HepG2 (cell line): ENCODE measurements around the gene MFSD12. TPM values are rescaled to one million over a fixed set of nuclear protein-coding genes. Genes with fewer than 3 reads are reported as not detected.

ENCODE experiments used
- ARID2 ChIP-seq: sonication (generic); formaldehyde crosslinking; IDR thresholded peaks from 2 replicates; pipeline ENCODE4 v1.8.1; 2022; ENCODE audit warnings: mild to moderate bottlenecking, missing genetic modification reagents, borderline replicate concordance
- EEA1 ChIP-seq: sonication (generic); formaldehyde crosslinking; IDR thresholded peaks from 2 replicates; pipeline ENCODE4 v1.5.1; 2020; ENCODE audit warnings: mild to moderate bottlenecking, missing genetic modification reagents, borderline replicate concordance
- HCFC1 ChIP-seq: fragments of 150-350 bp; IDR thresholded peaks from 2 replicates; pipeline ENCODE4 v1.6.1; 2014; ENCODE audit warnings: low read depth, low read length
- MED1 ChIP-seq: sonication (generic); formaldehyde crosslinking; IDR thresholded peaks from 2 replicates; pipeline ENCODE4 v1.4.0; 2020; ENCODE audit warnings: missing genetic modification reagents
- NCOA2 ChIP-seq: sonication (generic); formaldehyde crosslinking; IDR thresholded peaks from 2 replicates; pipeline ENCODE4 v1.8.0; 2022; ENCODE audit warnings: inconsistent platforms
- RFXANK ChIP-seq: IDR thresholded peaks from 2 replicates; pipeline ENCODE4 v1.6.1; 2016
- SNAI1 ChIP-seq: sonication (generic); formaldehyde crosslinking; IDR thresholded peaks from 2 replicates; pipeline ENCODE4 v1.5.0; 2020; ENCODE audit warnings: mild to moderate bottlenecking, missing genetic modification reagents, borderline replicate concordance
- SYNCRIP ChIP-seq: fragments of 200-400 bp; formaldehyde crosslinking; IDR thresholded peaks from 2 replicates; pipeline ENCODE4 v1.6.1; 2018; ENCODE audit warnings: mild to moderate bottlenecking, low read depth, low read length; ENCODE audit not compliant: insufficient read depth
- THYN1 ChIP-seq: sonication (generic); formaldehyde crosslinking; IDR thresholded peaks from 2 replicates; pipeline ENCODE4 v1.8.1; 2023; ENCODE audit warnings: low read depth, mild to moderate bottlenecking, moderate library complexity, missing genetic modification reagents, borderline replicate concordance
- ZBTB38 ChIP-seq: sonication (generic); formaldehyde crosslinking; IDR thresholded peaks from 2 replicates; pipeline ENCODE4 v1.5.1; 2020; ENCODE audit warnings: mild to moderate bottlenecking, missing genetic modification reagents
- ZNF10 ChIP-seq: sonication (generic); formaldehyde crosslinking; IDR thresholded peaks from 2 replicates; pipeline ENCODE4 v1.4.0; 2020; ENCODE audit warnings: mild to moderate bottlenecking, low read depth, missing genetic modification reagents, borderline replicate concordance
- ZNF256 ChIP-seq: sonication (generic); formaldehyde crosslinking; conservative IDR thresholded peaks from 2 replicates; pipeline ENCODE4 v1.4.0; 2020; ENCODE audit warnings: missing genetic modification reagents
- ZNF460 ChIP-seq: sonication (generic); formaldehyde crosslinking; IDR thresholded peaks from 2 replicates; pipeline ENCODE4 v1.5.1; 2020; ENCODE audit warnings: missing genetic modification reagents, mild to moderate bottlenecking, borderline replicate concordance
- ZNF577 ChIP-seq: sonication (generic); formaldehyde crosslinking; IDR thresholded peaks from 2 replicates; pipeline ENCODE4 v1.4.0; 2020; ENCODE audit warnings: mild to moderate bottlenecking, low read depth, missing genetic modification reagents, borderline replicate concordance
- ZNF878 ChIP-seq: sonication (generic); formaldehyde crosslinking; IDR thresholded peaks from 2 replicates; pipeline ENCODE4 v1.8.1; 2023; ENCODE audit warnings: mild to moderate bottlenecking, missing genetic modification reagents, moderate library complexity
- ZNF879 ChIP-seq: sonication (generic); formaldehyde crosslinking; IDR thresholded peaks from 2 replicates; pipeline ENCODE4 v1.8.1; 2023; ENCODE audit warnings: missing genetic modification reagents
- polyA plus RNA-seq, 8 experiments: library from polyadenylated mRNA; depleted of rRNA in 3 of 8; stranded (reverse) in 7 of 8; unstranded in 1 of 8; fragments of >200 nt; fragmentation: Illumina TruSeq in 4 of 8; extraction: Trizol in 4 of 8; gene quantifications; 2 replicates each; pipeline versions ENCODE4 v1.2.1 to v1.2.3, GENCODE V29; 2011 to 2016; ENCODE audit warnings: low read depth in 4 of 8, missing spikeins in 1 of 8, mixed read lengths in 1 of 8; ENCODE audit not compliant: insufficient read depth in 1 of 8
- total RNA-seq, 5 experiments: library from RNA; depleted of rRNA; stranded (reverse); fragments of >200 nt; fragmentation: Illumina TruSeq; extraction: Trizol; gene quantifications; 2 replicates each; pipeline ENCODE4 v1.2.3, GENCODE V29; 2016; ENCODE audit warnings: low read depth in 1 of 5
- TF ChIP-seq, protein P1 (sequence below): sonication (generic); formaldehyde crosslinking; IDR thresholded peaks from 2 replicates; pipeline ENCODE4 v1.5.1; 2020; ENCODE audit warnings: missing genetic modification reagents, mild to moderate bottlenecking, borderline replicate concordance
- TF ChIP-seq, protein P2 (sequence below): sonication (generic); formaldehyde crosslinking; IDR thresholded peaks from 2 replicates; pipeline ENCODE4 v1.8.0; 2022; ENCODE audit warnings: mild to moderate bottlenecking, missing genetic modification reagents
- TF ChIP-seq, protein P3 (sequence below): sonication (generic); formaldehyde crosslinking; IDR thresholded peaks from 2 replicates; pipeline ENCODE4 v1.4.0; 2020; ENCODE audit warnings: missing genetic modification reagents
- TF ChIP-seq, protein P4 (sequence below): sonication (generic); formaldehyde crosslinking; IDR thresholded peaks from 2 replicates; pipeline ENCODE4 v1.4.0; 2020; ENCODE audit warnings: missing genetic modification reagents, borderline replicate concordance

MFSD12 gene
- total and polyA plus RNA-seq, 2 of the 13 experiments (the other 11 are each of a cell fraction or from before 2014, with no cell fraction given), result 27.2 to 29.1 TPM

DNA sequence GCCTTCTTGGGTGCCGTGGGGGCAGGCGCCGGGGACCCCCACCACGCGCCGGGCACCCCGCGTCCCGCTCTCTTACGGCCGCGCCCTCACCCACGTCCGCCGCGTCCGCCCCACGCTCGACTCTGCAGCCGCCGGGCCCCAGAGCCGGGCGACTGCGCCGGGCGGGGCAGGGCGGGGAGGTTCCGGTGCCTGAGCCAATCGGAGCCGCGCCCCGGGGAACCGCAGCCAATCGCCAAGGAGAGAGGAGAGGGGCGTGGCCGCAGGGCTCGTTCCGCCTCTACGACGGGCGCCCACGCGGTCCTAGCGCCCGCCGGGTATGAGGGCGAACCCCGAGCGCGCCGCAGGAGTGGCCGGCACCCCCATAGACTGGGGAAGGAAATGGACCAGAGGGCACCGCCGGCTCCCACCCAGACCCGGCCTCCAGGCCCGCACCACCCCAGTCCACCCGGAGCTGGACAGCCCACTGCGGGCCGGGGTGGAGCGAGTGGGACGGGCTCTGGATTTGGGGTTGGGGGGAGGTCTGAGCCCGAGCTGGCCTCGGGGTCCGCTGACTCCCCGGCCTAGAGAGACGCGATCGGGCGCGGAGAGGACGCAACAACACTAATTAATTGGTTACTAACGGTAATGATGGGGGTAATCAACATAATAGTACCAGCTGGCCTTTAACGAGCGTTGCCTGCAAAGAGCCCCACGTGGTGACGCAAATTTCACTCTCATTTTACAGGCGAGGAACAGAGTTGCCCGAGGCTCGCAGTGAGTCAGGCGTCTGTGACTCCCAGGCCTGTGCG, at the start of gene MFSD12 (continued):
- TF ChIP-seq NCOA2 (CRISPR knock-in tag) (no peak), ZNF878 (CRISPR knock-in tag) (no peak), MED1 (CRISPR knock-in tag) (peak; percentile 33; the same call in 1 of the 2 replicates), ZNF10 (no peak), ZNF577 (no peak), RFXANK (CRISPR knock-in tag) (no peak), THYN1 (CRISPR knock-in tag) (no peak), ZNF879 (CRISPR knock-in tag) (no peak), ARID2 (peak; percentile 38), ZBTB38 (CRISPR knock-in tag) (no peak), SYNCRIP (no peak), ZNF460 (CRISPR knock-in tag) (no peak), HCFC1 (no peak), EEA1 (no peak), ZNF256 (CRISPR knock-in tag) (0 out of 2 replicates have a peak, but pooled peaks have one; percentile 58), SNAI1 (CRISPR knock-in tag) (no peak)
- TF ChIP-seq, protein P1, sequence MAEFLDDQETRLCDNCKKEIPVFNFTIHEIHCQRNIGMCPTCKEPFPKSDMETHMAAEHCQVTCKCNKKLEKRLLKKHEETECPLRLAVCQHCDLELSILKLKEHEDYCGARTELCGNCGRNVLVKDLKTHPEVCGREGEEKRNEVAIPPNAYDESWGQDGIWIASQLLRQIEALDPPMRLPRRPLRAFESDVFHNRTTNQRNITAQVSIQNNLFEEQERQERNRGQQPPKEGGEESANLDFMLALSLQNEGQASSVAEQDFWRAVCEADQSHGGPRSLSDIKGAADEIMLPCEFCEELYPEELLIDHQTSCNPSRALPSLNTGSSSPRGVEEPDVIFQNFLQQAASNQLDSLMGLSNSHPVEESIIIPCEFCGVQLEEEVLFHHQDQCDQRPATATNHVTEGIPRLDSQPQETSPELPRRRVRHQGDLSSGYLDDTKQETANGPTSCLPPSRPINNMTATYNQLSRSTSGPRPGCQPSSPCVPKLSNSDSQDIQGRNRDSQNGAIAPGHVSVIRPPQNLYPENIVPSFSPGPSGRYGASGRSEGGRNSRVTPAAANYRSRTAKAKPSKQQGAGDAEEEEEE (CRISPR knock-in tag), result no peak
- TF ChIP-seq, protein P2, sequence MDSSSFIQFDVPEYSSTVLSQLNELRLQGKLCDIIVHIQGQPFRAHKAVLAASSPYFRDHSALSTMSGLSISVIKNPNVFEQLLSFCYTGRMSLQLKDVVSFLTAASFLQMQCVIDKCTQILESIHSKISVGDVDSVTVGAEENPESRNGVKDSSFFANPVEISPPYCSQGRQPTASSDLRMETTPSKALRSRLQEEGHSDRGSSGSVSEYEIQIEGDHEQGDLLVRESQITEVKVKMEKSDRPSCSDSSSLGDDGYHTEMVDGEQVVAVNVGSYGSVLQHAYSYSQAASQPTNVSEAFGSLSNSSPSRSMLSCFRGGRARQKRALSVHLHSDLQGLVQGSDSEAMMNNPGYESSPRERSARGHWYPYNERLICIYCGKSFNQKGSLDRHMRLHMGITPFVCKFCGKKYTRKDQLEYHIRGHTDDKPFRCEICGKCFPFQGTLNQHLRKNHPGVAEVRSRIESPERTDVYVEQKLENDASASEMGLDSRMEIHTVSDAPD (CRISPR knock-in tag), result no peak
- TF ChIP-seq, protein P3, sequence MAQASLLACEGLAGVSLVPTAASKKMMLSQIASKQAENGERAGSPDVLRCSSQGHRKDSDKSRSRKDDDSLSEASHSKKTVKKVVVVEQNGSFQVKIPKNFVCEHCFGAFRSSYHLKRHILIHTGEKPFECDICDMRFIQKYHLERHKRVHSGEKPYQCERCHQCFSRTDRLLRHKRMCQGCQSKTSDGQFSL (CRISPR knock-in tag), result no peak; the same call in 1 of the 2 replicates
- TF ChIP-seq, protein P4, sequence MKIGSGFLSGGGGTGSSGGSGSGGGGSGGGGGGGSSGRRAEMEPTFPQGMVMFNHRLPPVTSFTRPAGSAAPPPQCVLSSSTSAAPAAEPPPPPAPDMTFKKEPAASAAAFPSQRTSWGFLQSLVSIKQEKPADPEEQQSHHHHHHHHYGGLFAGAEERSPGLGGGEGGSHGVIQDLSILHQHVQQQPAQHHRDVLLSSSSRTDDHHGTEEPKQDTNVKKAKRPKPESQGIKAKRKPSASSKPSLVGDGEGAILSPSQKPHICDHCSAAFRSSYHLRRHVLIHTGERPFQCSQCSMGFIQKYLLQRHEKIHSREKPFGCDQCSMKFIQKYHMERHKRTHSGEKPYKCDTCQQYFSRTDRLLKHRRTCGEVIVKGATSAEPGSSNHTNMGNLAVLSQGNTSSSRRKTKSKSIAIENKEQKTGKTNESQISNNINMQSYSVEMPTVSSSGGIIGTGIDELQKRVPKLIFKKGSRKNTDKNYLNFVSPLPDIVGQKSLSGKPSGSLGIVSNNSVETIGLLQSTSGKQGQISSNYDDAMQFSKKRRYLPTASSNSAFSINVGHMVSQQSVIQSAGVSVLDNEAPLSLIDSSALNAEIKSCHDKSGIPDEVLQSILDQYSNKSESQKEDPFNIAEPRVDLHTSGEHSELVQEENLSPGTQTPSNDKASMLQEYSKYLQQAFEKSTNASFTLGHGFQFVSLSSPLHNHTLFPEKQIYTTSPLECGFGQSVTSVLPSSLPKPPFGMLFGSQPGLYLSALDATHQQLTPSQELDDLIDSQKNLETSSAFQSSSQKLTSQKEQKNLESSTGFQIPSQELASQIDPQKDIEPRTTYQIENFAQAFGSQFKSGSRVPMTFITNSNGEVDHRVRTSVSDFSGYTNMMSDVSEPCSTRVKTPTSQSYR (CRISPR knock-in tag), result no peak; the same call in 1 of the 2 replicates
